Esophagus (tissue), 2 donors: ENCODE data around the gene FBRSL1. TPM values are rescaled to one million over a fixed set of nuclear protein-coding genes. Genes with fewer than 3 reads are reported as not detected.

Experiments used
- H3K27ac ChIP-seq, 2 donors: one replicate each; pipeline ENCODE4 v1.5.1; 2013; ENCODE audit warnings: low read depth in 2 of 2, mild to moderate bottlenecking in 2 of 2, inconsistent platforms in 1 of 2, low read length in 1 of 2, moderate library complexity in 1 of 2
- H3K27me3 ChIP-seq, 2 donors: one replicate each; pipeline ENCODE4 v1.6.1; 2013; ENCODE audit warnings: low read length in 2 of 2, control low read depth in 1 of 2, mild to moderate bottlenecking in 1 of 2; ENCODE audit not compliant: insufficient read depth in 2 of 2, control insufficient read depth in 1 of 2
- H3K36me3 ChIP-seq, 2 donors: one replicate each; pipeline ENCODE4 v1.6.1; 2013; ENCODE audit warnings: low read length in 1 of 2; ENCODE audit not compliant: control insufficient read depth in 2 of 2, insufficient read depth in 2 of 2
- H3K4me1 ChIP-seq, 2 donors: one replicate each; pipeline ENCODE4 v1.6.1; 2013; ENCODE audit warnings: low read length in 1 of 2; ENCODE audit not compliant: control insufficient read depth in 2 of 2, insufficient read depth in 2 of 2
- H3K4me3 ChIP-seq, 2 donors: one replicate each; pipeline ENCODE4 v1.5.1; 2013; ENCODE audit warnings: low read length in 2 of 2, mild to moderate bottlenecking in 2 of 2, low read depth in 1 of 2, moderate library complexity in 1 of 2
- H3K9me3 ChIP-seq, 2 donors: one replicate each; pipeline ENCODE4 v1.6.1; 2013; ENCODE audit warnings: mild to moderate bottlenecking in 2 of 2, low read depth in 1 of 2, low read length in 1 of 2, moderate library complexity in 1 of 2; ENCODE audit not compliant: control insufficient read depth in 2 of 2, insufficient read depth in 1 of 2
- WGBS, 2 donors: extraction: QIAGEN DNeasy Blood & Tissue Kit; methylation state at CpG; one replicate each; pipeline ENCODE4 v1.1.7; 2013; 5-methylcytosine and 5-hydroxymethylcytosine counted together
- polyA plus RNA-seq, 2 donors: library from polyadenylated mRNA; stranded (reverse); fragments of 200-250 nt; gene quantifications; one replicate each; pipeline ENCODE4 v1.2.3, GENCODE V29; 2013
- donor health status: healthy with polysubstance abuse.
- donor health status: Bipolar disorder and iron deficiency.

Gene FBRSL1
- polyA plus RNA-seq, 2 donors = 15.6 to 17.9 TPM

- H3K27me3 ChIP-seq = no peaks in the 10 kb centered on the region
- 62 to 68% methylated on average over 26 to 28 of the region's 28 CpGs for WGBS, 2 donors
- peaks cover 6 to 19% of the 10 kb centered on the region in 2 donors for H3K4me1 ChIP-seq
- H3K4me3 ChIP-seq = no peak overlapping the region
- H3K27ac ChIP-seq = no peak overlapping the region
- H3K9me3 ChIP-seq = no peaks in the 10 kb centered on the region
- H3K36me3 ChIP-seq = peaks cover 0 to 26% of the 10 kb centered on the region in 2 donors
These were observed 22.5 kb downstream of the FBRSL1 start for GRCh38 chr12:132512197-132513069.

GRCh38 chr12:132513070-132513398, 23.1 kb downstream of the FBRSL1 start:
- WGBS, 2 donors = 56 to 73% methylated on average over 4 of the region's 4 CpGs
- peaks cover 6 to 19% of the 10 kb centered on the region in 2 donors for H3K4me1 ChIP-seq
- H3K27me3 ChIP-seq = no peaks in the 10 kb centered on the region
- H3K4me3 ChIP-seq = no peak overlapping the region
- no peaks in the 10 kb centered on the region for H3K9me3 ChIP-seq
- H3K36me3 ChIP-seq = peaks cover 2 to 28% of the 10 kb centered on the region in 2 donors
- H3K27ac ChIP-seq = no peak overlapping the region

GRCh38 chr12:132513458-132514135, 23.6 kb downstream of the FBRSL1 start:
- H3K4me1 ChIP-seq = peaks cover 6 to 19% of the 10 kb centered on the region in 2 donors
- 57 to 69% methylated on average over 24 of the region's 24 CpGs for WGBS, 2 donors
- H3K4me3 ChIP-seq = no peak overlapping the region
- H3K27me3 ChIP-seq = no peaks in the 10 kb centered on the region
- H3K36me3 ChIP-seq = peaks cover 4 to 27% of the 10 kb centered on the region in 2 donors
- no peaks in the 10 kb centered on the region for H3K9me3 ChIP-seq
- no peak overlapping the region for H3K27ac ChIP-seq

- H3K4me3 ChIP-seq = no peak overlapping the region
- 75 to 83% methylated on average over 17 of the region's 17 CpGs for WGBS, 2 donors
- H3K27ac ChIP-seq = no peak overlapping the region
- peaks cover 6 to 19% of the 10 kb centered on the region in 2 donors for H3K4me1 ChIP-seq
- peaks cover 4 to 25% of the 10 kb centered on the region in 2 donors for H3K36me3 ChIP-seq
- H3K9me3 ChIP-seq = peaks cover 0 to 4% of the 10 kb centered on the region in 2 donors
- no peaks in the 10 kb centered on the region for H3K27me3 ChIP-seq
These were observed 24.4 kb downstream of the FBRSL1 start for GRCh38 chr12:132514216-132514820.

GRCh38 chr12:132514838-132515237, 24.9 kb downstream of the FBRSL1 start:
- WGBS, 2 donors = 81 to 92% methylated on average over 5 of the region's 5 CpGs
- H3K27me3 ChIP-seq = no peaks in the 10 kb centered on the region
- H3K4me3 ChIP-seq = no peak overlapping the region
- peaks cover 0 to 6% of the 10 kb centered on the region in 2 donors for H3K9me3 ChIP-seq
- no peak overlapping the region for H3K27ac ChIP-seq
- peaks cover 6 to 19% of the 10 kb centered on the region in 2 donors for H3K4me1 ChIP-seq
- H3K36me3 ChIP-seq = peaks cover 4 to 22% of the 10 kb centered on the region in 2 donors

GRCh38 chr12:132516095-132517012, 26.4 kb downstream of the FBRSL1 start:
- no peaks in the 10 kb centered on the region for H3K27me3 ChIP-seq
- peaks cover 0 to 6% of the 10 kb centered on the region in 2 donors for H3K9me3 ChIP-seq
- 83 to 87% methylated on average over 18 of the region's 18 CpGs for WGBS, 2 donors
- H3K4me3 ChIP-seq = no peak overlapping the region
- peaks cover 6 to 23% of the 10 kb centered on the region in 2 donors for H3K4me1 ChIP-seq
- no peak overlapping the region for H3K27ac ChIP-seq
- peaks cover 4 to 17% of the 10 kb centered on the region in 2 donors for H3K36me3 ChIP-seq

GRCh38 chr12:132517013-132517739, 27.2 kb downstream of the FBRSL1 start:
- Histone ChIP-seq H3K27ac (no peak overlapping the region), H3K4me3 (no peak overlapping the region), H3K36me3 (peaks cover 4 to 15% of the 10 kb centered on the region in 2 donors), H3K4me1 (peaks cover 6 to 23% of the 10 kb centered on the region in 2 donors), H3K27me3 (no peaks in the 10 kb centered on the region), H3K9me3 (peaks cover 0 to 6% of the 10 kb centered on the region in 2 donors)
- 72 to 91% methylated on average over 19 of the region's 19 CpGs for WGBS, 2 donors

GRCh38 chr12:132517740-132518100, 27.8 kb downstream of the FBRSL1 start:
- peaks cover 4 to 13% of the 10 kb centered on the region in 2 donors for H3K36me3 ChIP-seq
- H3K27ac ChIP-seq = no peak overlapping the region
- H3K4me1 ChIP-seq = peaks cover 5 to 18% of the 10 kb centered on the region in 2 donors
- no peaks in the 10 kb centered on the region for H3K27me3 ChIP-seq
- WGBS, 2 donors = 80 to 87% methylated on average over 10 of the region's 10 CpGs
- peaks cover 0 to 6% of the 10 kb centered on the region in 2 donors for H3K9me3 ChIP-seq
- H3K4me3 ChIP-seq = no peak overlapping the region
